Peyer's patch (tissue), 4 donors: ENCODE measurements around the gene NDST4.

Experiments
- CTCF ChIP-seq, 6 experiments: fragments of 450-650 bp in 4 of 6; fragments of 200-600 bp in 2 of 6; sonication (generic) in 1 of 6; IDR thresholded peaks; one replicate each; pipeline ENCODE4 v1.5.1; 2017 to 2019; ENCODE audit warnings: antibody characterized with exemption in 6 of 6, mild to moderate bottlenecking in 3 of 6, moderate library complexity in 1 of 6
- POLR2A ChIP-seq, 2 donors: fragments of 450-650 bp; IDR thresholded peaks; one replicate each; pipeline ENCODE4 v1.5.1; 2017; ENCODE audit warnings: antibody characterized with exemption in 2 of 2, mild to moderate bottlenecking in 2 of 2, moderate library complexity in 2 of 2

- TF ChIP-seq CTCF (IDR thresholded peaks at IDR 0.05): no peak
- no peak for TF ChIP-seq POLR2A (IDR thresholded peaks at IDR 0.05)
Measured at GRCh38 chr4:114879916-114880669, 233.3 kb downstream of the NDST4 start.
